BLaER1 (cell line): ENCODE data around the gene MED31.
"Not testable (repeated sequence)": the region's sequence is repeated elsewhere in the genome, so short reads cannot be mapped to it uniquely, and the experiment has no call there.

Experiments
- H3K27ac ChIP-seq: shearing (Covaris generic); formaldehyde crosslinking; 2 replicates; pipeline ENCODE4 v1.8.1; 2022
- H3K27me3 ChIP-seq: shearing (Covaris generic); formaldehyde crosslinking; 2 replicates; pipeline ENCODE4 v1.8.1; 2022
- H3K36me3 ChIP-seq: shearing (Covaris generic); formaldehyde crosslinking; 2 replicates; pipeline ENCODE4 v1.8.1; 2022
- H3K4me1 ChIP-seq: shearing (Covaris generic); formaldehyde crosslinking; 2 replicates; pipeline ENCODE4 v1.8.1; 2022
- H3K4me2 ChIP-seq: shearing (Covaris generic); formaldehyde crosslinking; 2 replicates; pipeline ENCODE4 v1.8.1; 2022
- H3K4me3 ChIP-seq: shearing (Covaris generic); formaldehyde crosslinking; 2 replicates; pipeline ENCODE4 v1.8.1; 2022
- H3K9ac ChIP-seq: shearing (Covaris generic); formaldehyde crosslinking; 2 replicates; pipeline ENCODE4 v1.8.1; 2022
- H3K9me3 ChIP-seq: shearing (Covaris generic); formaldehyde crosslinking; 2 replicates; pipeline ENCODE4 v1.8.1; 2022
- H4K20me1 ChIP-seq: shearing (Covaris generic); formaldehyde crosslinking; 2 replicates; pipeline ENCODE4 v1.8.1; 2022
- Cebpa-rat ChIP-seq: shearing (Covaris generic); IDR thresholded peaks from 2 replicates; pipeline ENCODE4 v1.8.1; 2022

The MED31 gene

GRCh38 chr17:6668727-6669425, 17.5 kb upstream of the MED31 start:
- H4K20me1 ChIP-seq: peaks cover 5% of the 10 kb centered on the region; the same call in 1 of the 2 replicates
- no peak overlapping the region for H3K9ac ChIP-seq
- H3K9me3 ChIP-seq: no peaks in the 10 kb centered on the region
- H3K27ac ChIP-seq: no peak overlapping the region
- no peaks in the 10 kb centered on the region for H3K27me3 ChIP-seq
- no peaks in the 10 kb centered on the region for H3K36me3 ChIP-seq
- no peak overlapping the region for H3K4me3 ChIP-seq
- H3K4me2 ChIP-seq: no peak overlapping the region
- TF ChIP-seq Cebpa-rat: no peak
- H3K4me1 ChIP-seq: peaks cover 25% of the 10 kb centered on the region

- H3K36me3 ChIP-seq: no peaks in the 10 kb centered on the region
- H3K9ac ChIP-seq: no peak overlapping the region
- peak overlapping the region; percentile 72 for H3K4me2 ChIP-seq
- TF ChIP-seq Cebpa-rat: no peak
- H3K4me1 ChIP-seq: peaks cover 25% of the 10 kb centered on the region
- no peaks in the 10 kb centered on the region for H3K27me3 ChIP-seq
- no peaks in the 10 kb centered on the region for H3K9me3 ChIP-seq
- no peak overlapping the region for H3K27ac ChIP-seq
- peaks cover 5% of the 10 kb centered on the region; the same call in 1 of the 2 replicates for H4K20me1 ChIP-seq
- no peak overlapping the region for H3K4me3 ChIP-seq
These were observed 16.8 kb upstream of the MED31 start for GRCh38 chr17:6668219-6668618.

GRCh38 chr17:6667516-6667915, 16.1 kb upstream of the MED31 start:
- Histone ChIP-seq H3K9ac (no peak overlapping the region), H3K4me1 (peaks cover 25% of the 10 kb centered on the region), H3K4me2 (peak overlapping the region; percentile 72), H3K36me3 (no peaks in the 10 kb centered on the region), H3K4me3 (no peak overlapping the region), H3K9me3 (no peaks in the 10 kb centered on the region), H3K27me3 (no peaks in the 10 kb centered on the region), H4K20me1 (peaks cover 5% of the 10 kb centered on the region; the same call in 1 of the 2 replicates), H3K27ac (no peak overlapping the region)
- TF ChIP-seq Cebpa-rat: no peak

DNA sequence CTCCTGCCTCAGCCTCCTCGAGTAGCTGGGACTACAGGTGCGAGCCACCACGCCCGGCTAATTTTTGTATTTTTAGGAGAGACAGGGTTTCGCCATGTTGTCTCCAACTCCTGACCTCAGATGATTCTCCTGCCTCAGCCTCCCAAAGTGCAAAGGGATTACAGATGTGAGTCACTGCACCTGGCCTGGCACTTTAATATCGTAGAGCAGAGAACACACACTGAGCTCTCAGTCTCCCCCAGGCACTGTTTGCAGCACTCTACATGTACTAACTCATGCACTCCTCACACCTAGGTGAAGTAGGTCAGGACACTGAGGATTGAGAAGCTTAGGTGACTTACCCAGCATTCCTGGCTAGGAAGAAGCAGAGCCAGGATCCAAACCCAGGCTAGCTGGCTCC, 15.2 kb upstream of the MED31 start:
- Histone ChIP-seq H3K36me3 (no peaks in the 10 kb centered on the region), H3K27ac (no peak overlapping the region), H3K4me1 (peaks cover 31% of the 10 kb centered on the region), H3K9me3 (no peaks in the 10 kb centered on the region), H3K9ac (no peak overlapping the region), H3K4me3 (no peak overlapping the region), H3K4me2 (peak overlapping the region; percentile 72), H3K27me3 (no peaks in the 10 kb centered on the region), H4K20me1 (peaks cover 5% of the 10 kb centered on the region; the same call in 1 of the 2 replicates)
- TF ChIP-seq Cebpa-rat: no peak

GRCh38 chr17:6666077-6666521, 14.7 kb upstream of the MED31 start:
- H3K36me3 ChIP-seq: no peaks in the 10 kb centered on the region
- peaks cover 36% of the 10 kb centered on the region for H3K4me1 ChIP-seq
- no peak overlapping the region for H3K27ac ChIP-seq
- H3K9me3 ChIP-seq: no peaks in the 10 kb centered on the region
- no peak overlapping the region for H3K4me3 ChIP-seq
- no peaks in the 10 kb centered on the region for H3K27me3 ChIP-seq
- no peak overlapping the region for H3K9ac ChIP-seq
- TF ChIP-seq Cebpa-rat: no peak
- peak overlapping the region; percentile 43 for H3K4me2 ChIP-seq
- H4K20me1 ChIP-seq: peaks cover 5% of the 10 kb centered on the region

GRCh38 chr17:6663200-6663599, 11.8 kb upstream of the MED31 start:
- not testable (repeated sequence) for H3K4me2 ChIP-seq, H3K36me3 ChIP-seq, H3K9ac ChIP-seq, H3K27me3 ChIP-seq, H3K4me3 ChIP-seq, H4K20me1 ChIP-seq, H3K9me3 ChIP-seq, H3K27ac ChIP-seq
- peaks cover 49% of the 10 kb centered on the region for H3K4me1 ChIP-seq

- peak overlapping the region; percentile 83 for H3K4me2 ChIP-seq
- peaks cover under 1% of the 10 kb centered on the region for H4K20me1 ChIP-seq
- no peak for TF ChIP-seq Cebpa-rat
- no peak overlapping the region for H3K27ac ChIP-seq
- no peak overlapping the region for H3K4me3 ChIP-seq
- H3K9ac ChIP-seq: no peak overlapping the region
- peaks cover 21% of the 10 kb centered on the region for H3K27me3 ChIP-seq
- no peaks in the 10 kb centered on the region for H3K9me3 ChIP-seq
- no peaks in the 10 kb centered on the region for H3K36me3 ChIP-seq
- peaks cover 39% of the 10 kb centered on the region for H3K4me1 ChIP-seq
These were observed 10.1 kb upstream of the MED31 start for GRCh38 chr17:6661464-6661848.

GRCh38 chr17:6660805-6661463, 9.5 kb upstream of the MED31 start:
- no peak for TF ChIP-seq Cebpa-rat
- Histone ChIP-seq H3K27me3 (peaks cover 26% of the 10 kb centered on the region), H3K9ac (no peak overlapping the region; the same call in 1 of the 2 replicates), H3K27ac (no peak overlapping the region), H4K20me1 (no peaks in the 10 kb centered on the region; the same call in 1 of the 2 replicates), H3K4me1 (peaks cover 34% of the 10 kb centered on the region), H3K36me3 (no peaks in the 10 kb centered on the region), H3K9me3 (no peaks in the 10 kb centered on the region), H3K4me3 (0 out of 2 replicates have a peak overlapping the region, but pooled peaks have one; percentile 21), H3K4me2 (peak overlapping the region; percentile 83)

DNA sequence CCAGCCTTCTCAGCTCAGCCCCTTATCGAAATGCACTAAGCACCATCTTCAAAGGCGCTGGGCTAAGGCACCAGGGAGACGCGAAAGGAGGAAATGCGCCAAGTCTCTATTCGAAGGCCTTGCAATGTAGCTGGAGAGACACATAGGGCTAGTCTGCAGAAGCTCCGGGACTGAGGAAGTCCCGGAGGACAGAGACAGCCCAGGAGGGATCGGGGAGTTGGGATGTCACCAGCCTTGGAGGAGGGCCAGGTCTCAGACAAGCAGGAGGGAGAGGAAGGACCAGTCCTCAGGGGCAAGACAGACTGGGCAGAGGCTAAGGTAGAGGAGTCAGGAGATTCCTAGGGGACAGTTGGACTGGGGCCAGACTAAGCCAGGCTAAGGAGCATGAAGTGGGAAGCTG, 8.7 kb upstream of the MED31 start:
- Histone ChIP-seq H3K36me3 (no peaks in the 10 kb centered on the region), H3K4me3 (0 out of 2 replicates have a peak overlapping the region, but pooled peaks have one; percentile 21), H3K4me1 (peaks cover 38% of the 10 kb centered on the region), H3K4me2 (peak overlapping the region; percentile 83), H3K27ac (no peak overlapping the region), H4K20me1 (peaks cover 5% of the 10 kb centered on the region; the same call in 1 of the 2 replicates), H3K27me3 (peaks cover 35% of the 10 kb centered on the region), H3K9me3 (no peaks in the 10 kb centered on the region), H3K9ac (no peak overlapping the region)
- TF ChIP-seq Cebpa-rat: no peak

DNA sequence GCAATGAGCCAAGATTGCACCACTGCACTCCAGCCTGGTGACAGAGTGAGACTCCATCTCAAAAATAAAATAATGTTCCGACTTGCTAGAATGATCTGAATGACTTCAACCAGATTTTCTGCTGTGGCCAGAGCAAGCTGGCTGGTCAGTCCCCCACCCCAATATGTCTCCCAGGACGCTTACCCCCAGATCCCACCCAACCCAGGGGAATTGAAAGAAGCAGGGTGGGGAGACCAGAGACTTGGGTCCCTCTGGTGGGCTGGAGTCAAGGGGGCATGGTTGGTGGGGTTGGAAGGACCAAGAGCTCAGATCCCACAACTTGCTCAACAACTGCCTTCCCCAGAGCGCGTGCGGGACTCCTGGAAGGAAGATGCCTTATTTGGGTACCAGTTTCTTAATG, 7.0 kb upstream of the MED31 start:
- not testable (repeated sequence) for H3K9me3 ChIP-seq, H3K27ac ChIP-seq, H3K36me3 ChIP-seq, H3K4me2 ChIP-seq, H3K4me3 ChIP-seq, H3K9ac ChIP-seq
- Histone ChIP-seq H3K27me3 (peaks cover 52% of the 10 kb centered on the region), H3K4me1 (peaks cover 51% of the 10 kb centered on the region), H4K20me1 (peaks cover 19% of the 10 kb centered on the region; the same call in 1 of the 2 replicates)
